Measurements from ENCODE around the gene FAP. TPM values are rescaled to one million over a fixed set of nuclear protein-coding genes. Genes with fewer than 3 reads are reported as not detected.

FAP gene, protein sequence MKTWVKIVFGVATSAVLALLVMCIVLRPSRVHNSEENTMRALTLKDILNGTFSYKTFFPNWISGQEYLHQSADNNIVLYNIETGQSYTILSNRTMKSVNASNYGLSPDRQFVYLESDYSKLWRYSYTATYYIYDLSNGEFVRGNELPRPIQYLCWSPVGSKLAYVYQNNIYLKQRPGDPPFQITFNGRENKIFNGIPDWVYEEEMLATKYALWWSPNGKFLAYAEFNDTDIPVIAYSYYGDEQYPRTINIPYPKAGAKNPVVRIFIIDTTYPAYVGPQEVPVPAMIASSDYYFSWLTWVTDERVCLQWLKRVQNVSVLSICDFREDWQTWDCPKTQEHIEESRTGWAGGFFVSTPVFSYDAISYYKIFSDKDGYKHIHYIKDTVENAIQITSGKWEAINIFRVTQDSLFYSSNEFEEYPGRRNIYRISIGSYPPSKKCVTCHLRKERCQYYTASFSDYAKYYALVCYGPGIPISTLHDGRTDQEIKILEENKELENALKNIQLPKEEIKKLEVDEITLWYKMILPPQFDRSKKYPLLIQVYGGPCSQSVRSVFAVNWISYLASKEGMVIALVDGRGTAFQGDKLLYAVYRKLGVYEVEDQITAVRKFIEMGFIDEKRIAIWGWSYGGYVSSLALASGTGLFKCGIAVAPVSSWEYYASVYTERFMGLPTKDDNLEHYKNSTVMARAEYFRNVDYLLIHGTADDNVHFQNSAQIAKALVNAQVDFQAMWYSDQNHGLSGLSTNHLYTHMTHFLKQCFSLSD
- not detected in 2 replicates for total RNA-seq

DNA sequence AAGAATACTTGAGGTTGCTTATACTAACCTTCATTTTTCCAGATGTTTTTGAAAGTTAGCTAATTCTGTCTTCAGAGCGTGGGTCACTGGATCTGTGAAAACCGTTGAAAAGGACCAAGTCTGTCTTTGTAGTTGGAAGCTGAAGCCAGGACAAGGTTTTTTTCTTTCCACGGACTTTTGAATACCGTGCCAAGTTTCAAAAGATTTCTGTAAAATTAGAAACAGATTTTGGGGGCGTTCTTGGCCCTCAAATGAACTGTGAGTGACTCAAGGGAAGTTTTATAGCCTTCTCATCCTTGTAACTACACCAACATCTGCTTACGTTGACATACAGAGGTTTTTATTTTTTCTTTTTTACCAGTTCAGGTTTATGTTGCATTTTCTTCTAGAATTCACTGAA lies at the start of gene FAP:
Gene FAP (minus strand): TSS at position 152 of the 400 bp plus-strand sequence. CDS start 118 bp downstream, at position 34.
- TF ChIP-seq, protein P1, sequence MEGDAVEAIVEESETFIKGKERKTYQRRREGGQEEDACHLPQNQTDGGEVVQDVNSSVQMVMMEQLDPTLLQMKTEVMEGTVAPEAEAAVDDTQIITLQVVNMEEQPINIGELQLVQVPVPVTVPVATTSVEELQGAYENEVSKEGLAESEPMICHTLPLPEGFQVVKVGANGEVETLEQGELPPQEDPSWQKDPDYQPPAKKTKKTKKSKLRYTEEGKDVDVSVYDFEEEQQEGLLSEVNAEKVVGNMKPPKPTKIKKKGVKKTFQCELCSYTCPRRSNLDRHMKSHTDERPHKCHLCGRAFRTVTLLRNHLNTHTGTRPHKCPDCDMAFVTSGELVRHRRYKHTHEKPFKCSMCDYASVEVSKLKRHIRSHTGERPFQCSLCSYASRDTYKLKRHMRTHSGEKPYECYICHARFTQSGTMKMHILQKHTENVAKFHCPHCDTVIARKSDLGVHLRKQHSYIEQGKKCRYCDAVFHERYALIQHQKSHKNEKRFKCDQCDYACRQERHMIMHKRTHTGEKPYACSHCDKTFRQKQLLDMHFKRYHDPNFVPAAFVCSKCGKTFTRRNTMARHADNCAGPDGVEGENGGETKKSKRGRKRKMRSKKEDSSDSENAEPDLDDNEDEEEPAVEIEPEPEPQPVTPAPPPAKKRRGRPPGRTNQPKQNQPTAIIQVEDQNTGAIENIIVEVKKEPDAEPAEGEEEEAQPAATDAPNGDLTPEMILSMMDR (IDR thresholded peaks at IDR 0.05) = no peak
- CTCF ChIA-PET = no interaction called here
- Mint-ChIP-seq H3K4me3 (no peak within 1 kb of the TSS), H3K27me3 (peaks cover 18% of the 10 kb centered on the region), H3K4me1 (no peaks in the 10 kb centered on the region), H3K27ac (no peak within 1 kb of the TSS), H3K36me3 (ENCODE audit: low read depth) (no peaks in the 10 kb centered on the region), H3K9me3 (no peaks in the 10 kb centered on the region)
- ATAC-seq (ENCODE audit: low read depth) (no peak), DNase-seq (no peak)
- intact Hi-C loops (cut with micrococcal nuclease) = no loop called here
- POLR2A ChIA-PET = no interaction called here

DNA sequence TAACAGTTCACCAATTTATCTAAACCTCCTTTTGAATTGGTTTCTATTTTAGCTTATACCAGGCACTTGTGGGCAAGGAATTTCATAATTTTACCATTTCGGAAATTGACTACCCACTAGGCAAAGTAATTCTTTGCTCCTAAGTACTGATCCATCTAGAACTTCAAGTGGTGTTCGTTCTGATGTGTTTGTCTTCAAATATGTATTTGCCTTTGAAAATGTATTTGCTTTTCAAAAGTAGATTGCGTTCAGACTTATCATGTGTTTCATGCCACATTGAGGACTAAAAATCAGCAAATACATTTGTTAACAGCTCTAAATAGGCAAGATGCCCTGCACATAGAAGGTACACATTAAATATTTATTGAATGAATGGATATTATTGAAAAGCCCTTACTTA lies 48.5 kb upstream of the FAP start:
- no peaks in the 10 kb centered on the region for H3K27me3 Mint-ChIP-seq
- ATAC-seq (ENCODE audit: low read depth) (no peak), DNase-seq (no peak)
- H3K36me3 Mint-ChIP-seq (ENCODE audit: low read depth) = peaks cover 46% of the 10 kb centered on the region
- no peak overlapping the region for H3K27ac Mint-ChIP-seq
- intact Hi-C loops (cut with micrococcal nuclease) = no loop called here
- ChIA-PET CTCF (interaction anchor here (1.2 to 1.4 kb wide), 4 partner anchors 9 to 42 kb away, joined by 3 to 6 read pairs (median 4); no protein-coding TSS in a partner anchor), POLR2A (no interaction called here)
- H3K4me3 Mint-ChIP-seq = no peak overlapping the region
- no peaks in the 10 kb centered on the region for H3K4me1 Mint-ChIP-seq
- no peaks in the 10 kb centered on the region for H3K9me3 Mint-ChIP-seq
- TF ChIP-seq, protein P1 (IDR thresholded peaks at IDR 0.05) = no peak

DNA sequence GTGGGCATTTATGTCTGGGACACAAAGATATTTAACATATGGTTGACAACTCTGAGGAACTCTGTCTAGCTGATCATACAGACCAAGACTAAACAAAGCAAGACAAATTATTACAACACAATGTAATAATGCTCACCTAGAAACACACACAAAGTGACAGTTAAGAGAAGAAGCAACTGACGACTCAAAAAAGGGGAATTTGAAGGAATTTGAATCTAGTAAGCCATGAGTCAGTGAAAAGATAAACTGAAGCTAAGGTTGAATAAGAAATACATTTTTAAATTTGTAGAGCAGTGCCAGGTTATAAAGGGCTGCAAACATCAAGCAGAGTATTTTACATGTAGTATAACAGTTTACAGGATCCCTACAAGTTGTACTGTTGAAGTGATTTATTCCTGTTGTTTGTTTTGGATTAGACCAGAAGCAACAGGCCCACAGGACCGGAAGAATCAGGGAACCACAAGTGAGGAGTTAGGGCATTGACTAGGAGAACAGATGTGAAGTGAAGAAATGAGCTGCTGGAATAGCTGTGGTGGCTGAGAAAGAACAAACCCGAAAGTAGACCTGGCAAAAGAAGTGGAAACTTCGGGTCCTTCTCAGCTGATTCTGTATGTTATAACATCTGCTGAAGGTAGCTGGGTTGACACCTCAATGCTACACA lies 39.6 kb upstream of the FAP start:
- no peak for ATAC-seq (ENCODE audit: low read depth)
- H3K27me3 Mint-ChIP-seq = no peaks in the 10 kb centered on the region
- H3K4me3 Mint-ChIP-seq = no peak overlapping the region
- H3K4me1 Mint-ChIP-seq = no peaks in the 10 kb centered on the region
- TF ChIP-seq, protein P1 (IDR thresholded peaks at IDR 0.05) = no peak
- ChIA-PET CTCF (interaction anchor here (0.6 to 4.7 kb wide), 3 partner anchors 13 to 1138 kb away, joined by 3 to 26 read pairs (median 6); no protein-coding TSS in a partner anchor), POLR2A (no interaction called here)
- intact Hi-C loops (cut with micrococcal nuclease) = no loop called here
- no peak for DNase-seq
- peaks cover 84% of the 10 kb centered on the region for H3K36me3 Mint-ChIP-seq (ENCODE audit: low read depth)
- H3K9me3 Mint-ChIP-seq = no peaks in the 10 kb centered on the region
- no peak overlapping the region for H3K27ac Mint-ChIP-seq

DNA sequence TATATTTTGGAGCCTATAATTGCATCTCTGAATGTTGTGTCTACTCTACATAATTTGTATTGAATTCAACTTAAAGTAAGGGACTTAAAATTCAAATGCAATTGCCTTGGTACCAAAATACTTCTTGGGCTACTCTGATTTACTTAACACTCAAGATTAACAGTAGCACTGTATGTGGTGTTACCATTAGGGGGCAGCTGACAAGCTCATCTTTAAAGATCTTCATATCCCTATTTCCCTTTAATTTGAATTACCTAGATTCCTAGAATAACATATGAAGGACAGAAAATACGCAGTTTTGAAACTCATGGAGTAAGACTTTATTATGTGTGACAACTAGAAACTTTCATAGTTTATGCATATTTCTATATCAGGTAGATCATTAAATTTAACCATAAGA lies 37.4 kb upstream of the FAP start:
- intact Hi-C loops (cut with micrococcal nuclease) = loop anchor here (2.0 kb wide), 1 partner anchor 18 kb away; no protein-coding TSS in a partner anchor
- Mint-ChIP-seq H3K4me3 (no peak overlapping the region), H3K36me3 (ENCODE audit: low read depth) (peaks cover 88% of the 10 kb centered on the region), H3K27me3 (no peaks in the 10 kb centered on the region), H3K27ac (no peak overlapping the region), H3K9me3 (no peaks in the 10 kb centered on the region), H3K4me1 (peaks cover 3% of the 10 kb centered on the region)
- TF ChIP-seq, protein P1 (IDR thresholded peaks at IDR 0.05) = no peak
- ATAC-seq (ENCODE audit: low read depth) (no peak), DNase-seq (no peak)
- ChIA-PET CTCF (interaction anchor here (4.7 kb wide), 1 partner anchor 16 kb away, joined by 26 read pairs; no protein-coding TSS in a partner anchor), POLR2A (no interaction called here)

Data from activated B cell treated with CpG ODN at 0.5 μM for 24 hours (primary cell).